Memory B cell (primary cell): ENCODE results near the gene GALNT17.

Experiments used
- ATAC-seq: fragments of 150-1000 bp; cut with Tn5 transposase; 2 replicates; pipeline ENCODE4 v1.10.0; 2021; ENCODE audit warnings: low read depth, mild to moderate bottlenecking, moderate library complexity
- DNase-seq, 2 donors: peaks; one replicate each; pipeline ENCODE4 v3.0.0; 2022; ENCODE audit warnings: low spot score in 2 of 2
- H3K27ac Mint-ChIP-seq: one replicate; pipeline ENCODE4 v1.8.0; 2022; ENCODE audit warnings: mild to moderate bottlenecking, moderate library complexity, mixed read lengths
- H3K27me3 Mint-ChIP-seq: one replicate; pipeline ENCODE4 v1.8.0; 2022; ENCODE audit warnings: mixed read lengths
- H3K36me3 Mint-ChIP-seq: one replicate; pipeline ENCODE4 v1.8.0; 2022; ENCODE audit warnings: mild to moderate bottlenecking, mixed read lengths
- H3K4me1 Mint-ChIP-seq: one replicate; pipeline ENCODE4 v1.8.0; 2022; ENCODE audit warnings: mixed read lengths
- H3K4me3 Mint-ChIP-seq: one replicate; pipeline ENCODE4 v1.8.0; 2022; ENCODE audit warnings: mild to moderate bottlenecking, moderate library complexity, mixed read lengths
- H3K9me3 Mint-ChIP-seq: one replicate; pipeline ENCODE4 v1.8.0; 2022; ENCODE audit warnings: mixed read lengths

GALNT17 gene

DNA sequence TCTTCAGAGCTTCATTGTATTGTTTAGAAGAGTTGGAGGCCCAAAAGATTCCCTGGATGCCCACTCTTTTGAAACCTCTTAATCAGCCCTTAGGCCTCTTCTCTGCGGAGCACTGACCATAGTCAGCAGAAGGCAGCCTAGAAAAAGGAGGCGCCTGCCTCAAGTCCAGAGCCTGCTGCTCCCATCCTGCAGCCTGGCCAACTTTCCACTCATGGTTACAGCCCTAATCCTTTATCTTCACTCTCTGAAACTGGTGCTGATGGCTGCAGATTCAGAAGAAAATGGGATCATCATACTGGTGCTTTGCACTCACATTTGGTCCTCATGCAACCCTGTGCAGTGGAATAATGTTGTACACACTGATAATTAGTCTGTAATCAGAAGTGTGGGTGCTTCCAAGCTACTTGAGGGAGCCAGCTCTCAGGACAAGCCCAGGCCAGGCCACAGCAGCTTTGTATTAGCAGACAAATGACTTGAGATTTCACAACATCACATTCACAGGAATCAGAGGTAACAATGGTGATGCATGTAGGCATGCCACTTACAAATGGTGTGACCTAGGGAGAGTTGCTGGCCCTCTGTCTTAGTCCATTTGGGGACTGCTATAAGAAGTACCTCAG is 272.9 kb downstream of the GALNT17 start:
- Mint-ChIP-seq H3K27me3 (no peaks in the 10 kb centered on the region), H3K27ac (no peak overlapping the region), H3K36me3 (no peaks in the 10 kb centered on the region), H3K9me3 (peaks cover 5% of the 10 kb centered on the region), H3K4me1 (no peaks in the 10 kb centered on the region), H3K4me3 (no peak overlapping the region)
- DNase-seq (no peak), ATAC-seq (no peak)

DNA sequence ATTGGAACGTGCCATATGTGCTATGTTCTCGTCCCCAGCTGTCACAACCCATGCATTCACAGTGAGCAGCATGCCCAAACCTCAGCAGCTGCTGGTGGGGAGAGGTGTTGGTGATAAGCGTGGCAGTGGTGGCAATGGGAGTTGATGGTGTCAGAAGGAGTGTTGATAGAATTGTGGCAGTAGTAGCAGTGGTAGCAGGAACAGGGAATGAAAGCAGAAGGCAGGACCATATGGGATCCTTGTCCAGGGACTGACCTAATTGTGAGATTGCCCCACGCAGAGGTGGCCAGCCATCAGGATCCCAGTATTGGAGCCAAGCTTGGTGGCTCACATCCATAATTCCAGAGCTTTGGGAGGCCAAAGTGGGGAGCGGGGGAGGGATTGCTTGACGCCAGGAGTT is 276.3 kb downstream of the GALNT17 start:
- H3K27me3 Mint-ChIP-seq, result no peaks in the 10 kb centered on the region

DNA sequence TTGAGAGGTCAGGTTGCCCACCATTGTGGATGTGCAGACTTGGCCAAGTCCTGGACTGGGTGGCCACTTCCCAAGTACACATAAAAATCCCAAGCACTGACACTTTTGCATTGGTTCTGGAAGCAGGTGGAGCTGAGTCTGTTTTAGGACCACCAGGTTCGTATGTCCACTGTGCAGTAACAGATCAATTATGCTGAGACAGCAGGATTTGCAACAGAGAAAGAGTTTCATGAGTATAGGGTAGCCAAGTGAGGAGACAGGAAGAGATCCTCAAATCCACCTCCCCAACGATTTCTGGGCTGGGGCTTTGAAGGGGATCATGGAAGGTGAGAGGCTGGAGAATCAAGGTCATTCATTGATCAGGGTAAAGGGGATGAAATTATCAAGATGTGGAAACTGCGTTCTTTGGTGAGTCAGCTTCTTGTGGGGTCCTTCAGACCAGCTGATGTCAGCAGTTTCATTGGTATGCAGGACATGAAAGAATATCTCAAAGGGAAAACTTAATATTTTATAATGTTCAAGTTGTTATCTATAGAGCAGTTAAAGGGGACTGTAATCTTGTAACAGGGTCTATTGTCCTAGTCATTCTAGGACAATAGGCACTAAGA is 277.7 kb downstream of the GALNT17 start:
- no peaks in the 10 kb centered on the region for H3K27me3 Mint-ChIP-seq
- peaks cover 8% of the 10 kb centered on the region for H3K9me3 Mint-ChIP-seq
- ATAC-seq, result no peak
- no peak for DNase-seq
- no peaks in the 10 kb centered on the region for H3K36me3 Mint-ChIP-seq
- H3K4me1 Mint-ChIP-seq, result no peaks in the 10 kb centered on the region
- no peak overlapping the region for H3K4me3 Mint-ChIP-seq
- no peak overlapping the region for H3K27ac Mint-ChIP-seq

More for the DNA sequence above, 276.3 kb downstream of the GALNT17 start:
- Mint-ChIP-seq H3K4me1 (no peaks in the 10 kb centered on the region), H3K9me3 (peaks cover 8% of the 10 kb centered on the region), H3K36me3 (no peaks in the 10 kb centered on the region), H3K4me3 (no peak overlapping the region), H3K27ac (no peak overlapping the region)
- DNase-seq (no peak), ATAC-seq (no peak)

DNA sequence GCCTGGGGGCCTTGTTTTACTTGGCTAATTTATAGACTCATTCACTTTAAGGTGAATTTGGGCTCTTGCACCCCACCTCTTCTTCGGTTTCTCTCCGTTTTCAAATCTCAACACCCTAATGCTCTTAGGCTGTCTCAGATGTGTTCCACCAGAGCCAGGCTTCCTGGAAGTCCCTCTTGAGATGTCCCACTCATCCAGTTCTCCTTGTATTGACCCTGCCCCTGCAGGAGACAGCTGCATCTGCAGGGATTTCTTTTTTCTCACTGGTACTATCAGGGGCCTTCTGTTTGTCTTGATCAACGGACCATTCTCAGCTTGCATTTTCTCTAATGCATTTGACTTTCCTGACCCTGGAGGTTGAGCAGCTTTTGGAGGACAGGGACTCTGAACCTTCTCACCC is 279.5 kb downstream of the GALNT17 start:
- Mint-ChIP-seq H3K9me3 (peaks cover 8% of the 10 kb centered on the region), H3K4me1 (no peaks in the 10 kb centered on the region), H3K36me3 (no peaks in the 10 kb centered on the region), H3K27me3 (no peaks in the 10 kb centered on the region), H3K4me3 (no peak overlapping the region), H3K27ac (no peak overlapping the region)
- ATAC-seq (no peak), DNase-seq (no peak)

DNA sequence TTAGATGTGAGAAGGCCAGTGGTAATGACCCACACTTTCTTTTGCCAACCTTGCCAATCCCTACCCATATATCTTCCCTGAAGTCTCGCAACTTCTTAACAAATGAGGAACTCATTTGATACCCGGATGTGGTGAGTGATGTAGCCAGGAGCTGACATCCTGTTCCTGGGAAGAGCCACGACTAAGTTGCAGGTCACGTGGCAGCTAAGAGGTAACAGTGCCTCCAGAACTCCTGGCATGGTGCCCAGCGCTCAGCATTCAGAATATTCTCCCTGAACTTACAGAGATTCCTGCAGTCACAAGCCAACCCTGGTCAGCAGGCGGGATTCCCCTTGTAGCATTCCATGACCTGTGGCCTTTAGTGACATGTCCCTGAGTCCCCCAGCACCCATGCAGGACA is 282.5 kb downstream of the GALNT17 start:
- no peak for DNase-seq
- Mint-ChIP-seq H3K36me3 (no peaks in the 10 kb centered on the region), H3K27me3 (no peaks in the 10 kb centered on the region), H3K4me3 (no peak overlapping the region), H3K9me3 (peaks cover 9% of the 10 kb centered on the region), H3K4me1 (no peaks in the 10 kb centered on the region), H3K27ac (no peak overlapping the region)
- ATAC-seq, result no peak

DNA sequence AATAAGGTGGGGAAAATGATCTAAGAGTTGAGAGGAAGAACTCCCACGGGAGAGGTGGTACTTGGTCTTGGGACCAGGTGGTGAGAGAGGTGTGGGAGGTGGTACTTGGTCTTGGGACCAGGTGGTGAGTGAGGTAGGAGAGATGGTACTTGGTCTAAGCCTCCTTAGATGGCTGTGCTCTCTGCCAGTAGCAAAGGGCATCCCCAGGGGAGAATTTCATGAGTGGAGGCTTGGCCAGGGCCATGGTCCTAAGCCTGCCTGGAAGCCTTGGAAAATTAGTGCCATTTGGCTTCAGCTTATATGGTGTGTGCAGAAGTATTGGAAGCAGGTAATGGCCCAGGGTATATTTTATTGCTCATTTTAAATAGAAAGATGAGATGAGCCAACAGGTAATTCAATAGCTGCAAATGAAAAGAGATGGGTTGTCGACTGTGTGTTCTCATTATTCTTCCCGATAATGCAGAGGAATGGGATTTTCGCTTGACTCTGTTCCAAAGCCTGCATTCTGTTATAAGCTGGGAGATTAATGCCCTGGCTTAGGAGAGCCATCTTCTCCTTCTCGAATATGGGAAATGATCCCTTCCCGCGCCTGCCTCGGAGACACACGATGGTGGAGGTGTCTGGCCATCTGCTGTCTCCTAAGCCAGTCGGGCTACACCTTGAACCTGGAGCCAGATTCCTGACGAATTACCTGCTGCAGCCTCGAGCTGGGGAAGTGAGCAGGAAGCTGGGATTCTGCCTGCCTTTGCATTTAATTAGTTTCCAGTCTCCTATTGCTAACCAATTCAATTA is 287.8 kb downstream of the GALNT17 start:
- Mint-ChIP-seq H3K4me1 (no peaks in the 10 kb centered on the region), H3K9me3 (peaks cover 5% of the 10 kb centered on the region), H3K4me3 (no peak overlapping the region), H3K27me3 (no peaks in the 10 kb centered on the region), H3K36me3 (no peaks in the 10 kb centered on the region), H3K27ac (no peak overlapping the region)
- DNase-seq (no peak), ATAC-seq (no peak)

DNA sequence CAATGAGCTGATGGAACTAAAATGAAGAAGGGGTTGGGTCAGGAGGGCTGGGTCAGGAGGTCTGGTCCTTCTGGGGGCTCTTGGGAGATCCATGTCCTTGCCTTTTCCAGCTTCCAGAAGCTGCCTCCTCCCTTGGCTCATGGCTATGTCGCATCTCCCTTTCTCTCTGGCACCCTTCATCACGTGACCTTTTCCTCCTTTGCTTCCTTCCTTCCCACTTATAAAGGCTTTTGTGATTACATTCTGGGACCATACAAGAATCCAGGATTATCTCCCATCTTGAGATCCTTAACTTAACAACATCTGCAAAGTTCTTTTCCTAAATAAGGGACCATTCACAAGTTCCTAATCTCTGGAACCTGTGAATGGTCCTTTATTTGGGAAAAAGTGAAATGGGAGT is 290.2 kb downstream of the GALNT17 start:
- no peaks in the 10 kb centered on the region for H3K27me3 Mint-ChIP-seq
- peaks cover 5% of the 10 kb centered on the region for H3K9me3 Mint-ChIP-seq
- ATAC-seq (no peak), DNase-seq (no peak)
- H3K27ac Mint-ChIP-seq, result no peak overlapping the region
- H3K4me1 Mint-ChIP-seq, result no peaks in the 10 kb centered on the region
- H3K36me3 Mint-ChIP-seq, result no peaks in the 10 kb centered on the region
- H3K4me3 Mint-ChIP-seq, result no peak overlapping the region

DNA sequence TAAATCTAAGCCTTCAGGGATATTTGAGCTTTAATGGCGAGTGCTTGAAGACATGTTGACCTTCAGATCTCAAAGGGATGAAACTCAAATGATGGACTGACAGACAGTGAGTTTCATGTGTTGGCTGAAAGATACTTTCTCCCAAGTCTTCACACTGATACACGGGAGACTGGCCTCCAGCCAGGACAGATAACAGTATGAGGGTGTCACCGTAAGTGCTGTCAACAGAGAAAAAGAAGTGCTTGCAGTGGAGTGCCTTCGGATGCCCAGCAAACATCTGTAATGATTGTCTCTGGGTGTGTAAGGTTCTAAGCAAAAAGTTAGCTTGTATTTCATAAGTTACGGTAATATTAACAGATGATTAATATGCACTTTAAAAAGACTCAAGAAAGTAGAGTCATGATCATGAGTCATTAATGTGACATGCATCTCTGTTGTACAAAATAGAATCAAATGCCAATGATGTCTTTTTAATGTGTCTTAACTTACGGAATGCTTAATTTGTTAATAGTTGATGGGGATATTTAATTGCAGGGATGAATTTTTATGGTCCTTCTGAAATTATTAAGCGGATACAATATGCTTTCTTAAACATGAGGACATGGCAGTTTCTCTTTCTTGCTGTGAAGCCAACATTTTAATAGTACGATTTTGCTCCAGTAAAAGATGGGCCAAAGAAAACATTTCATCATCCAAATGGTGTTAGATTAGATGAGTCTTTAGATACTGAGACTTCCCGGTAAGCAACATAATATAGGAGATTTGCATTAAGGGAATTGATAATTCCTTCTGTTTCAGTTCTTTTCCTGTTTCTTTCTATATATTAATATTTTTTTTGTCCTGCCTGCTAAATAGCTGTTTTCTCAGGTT is 292.5 kb downstream of the GALNT17 start:
- DNase-seq (no peak), ATAC-seq (no peak)
- Mint-ChIP-seq H3K9me3 (peaks cover 2% of the 10 kb centered on the region), H3K4me1 (no peaks in the 10 kb centered on the region), H3K27me3 (no peaks in the 10 kb centered on the region), H3K4me3 (no peak overlapping the region), H3K27ac (no peak overlapping the region), H3K36me3 (no peaks in the 10 kb centered on the region)

DNA sequence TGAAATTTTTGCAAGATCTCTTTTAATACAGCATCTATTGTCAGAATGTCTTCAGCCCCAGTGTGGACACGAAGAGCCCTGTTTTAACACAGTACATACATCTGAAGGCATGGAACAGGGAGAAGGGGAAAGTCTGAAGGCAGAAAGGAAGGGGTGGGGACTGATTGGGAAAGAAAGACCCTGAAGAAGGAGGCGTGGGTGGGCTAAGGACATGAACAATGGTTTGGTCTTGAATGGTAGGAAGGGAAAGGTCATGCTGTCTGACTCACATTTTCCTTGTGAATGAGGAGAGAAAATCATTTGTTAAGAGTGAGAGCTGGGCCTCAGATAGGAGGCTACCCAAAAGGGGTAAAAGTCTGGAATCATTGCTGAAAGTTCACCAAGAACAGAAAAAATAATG is 297.1 kb downstream of the GALNT17 start:
- H3K9me3 Mint-ChIP-seq, result no peaks in the 10 kb centered on the region
- no peak overlapping the region for H3K27ac Mint-ChIP-seq
- H3K36me3 Mint-ChIP-seq, result no peaks in the 10 kb centered on the region
- H3K4me1 Mint-ChIP-seq, result no peaks in the 10 kb centered on the region
- H3K4me3 Mint-ChIP-seq, result no peak overlapping the region
- DNase-seq (no peak), ATAC-seq (no peak)
- no peaks in the 10 kb centered on the region for H3K27me3 Mint-ChIP-seq

DNA sequence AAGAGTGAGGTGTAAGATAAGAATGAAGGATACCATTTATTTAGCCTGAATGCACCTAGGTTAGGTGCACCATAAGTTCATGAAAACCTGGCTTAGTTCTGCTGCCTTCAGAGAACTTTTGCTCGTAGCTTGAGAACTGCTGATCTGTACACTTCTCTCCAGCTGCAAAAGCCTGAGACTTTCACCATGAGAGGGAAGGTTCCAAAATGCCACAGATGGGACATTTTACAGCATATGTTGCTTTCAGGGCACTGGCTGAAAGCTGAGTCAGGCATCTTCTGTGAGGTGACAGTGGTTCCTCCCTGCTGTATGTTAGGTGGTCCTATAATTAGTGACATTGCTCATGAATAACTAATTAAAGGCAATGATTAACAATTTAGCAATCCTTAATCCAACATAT is 298.3 kb downstream of the GALNT17 start:
- DNase-seq, result no peak
- no peaks in the 10 kb centered on the region for H3K4me1 Mint-ChIP-seq
- no peak for ATAC-seq
- no peaks in the 10 kb centered on the region for H3K27me3 Mint-ChIP-seq
- H3K27ac Mint-ChIP-seq, result no peak overlapping the region
- no peak overlapping the region for H3K4me3 Mint-ChIP-seq
- no peaks in the 10 kb centered on the region for H3K36me3 Mint-ChIP-seq
- no peaks in the 10 kb centered on the region for H3K9me3 Mint-ChIP-seq

DNA sequence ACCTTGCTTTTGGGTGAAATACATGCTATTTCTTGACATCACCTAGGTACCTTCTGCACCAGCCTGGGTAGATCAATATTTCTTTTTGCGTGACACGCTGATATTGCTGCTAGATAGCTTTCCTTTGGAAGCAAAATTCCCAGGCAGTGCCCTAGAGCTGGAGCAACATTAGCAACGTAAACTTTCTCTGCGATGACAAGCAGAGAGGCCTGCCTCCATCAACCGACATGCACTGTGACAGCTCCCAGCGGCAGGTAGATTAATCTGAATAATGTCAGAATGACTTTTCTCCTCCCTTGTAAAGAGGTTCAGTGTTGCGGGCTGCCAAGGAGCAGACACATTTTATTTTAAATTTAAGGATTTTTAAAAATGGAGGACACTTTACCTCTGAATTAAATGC is 307.4 kb downstream of the GALNT17 start:
- no peak for ATAC-seq
- Mint-ChIP-seq H3K4me1 (no peaks in the 10 kb centered on the region), H3K9me3 (peaks cover 6% of the 10 kb centered on the region), H3K27me3 (no peaks in the 10 kb centered on the region), H3K36me3 (no peaks in the 10 kb centered on the region), H3K4me3 (no peak overlapping the region), H3K27ac (no peak overlapping the region)
- no peak for DNase-seq

DNA sequence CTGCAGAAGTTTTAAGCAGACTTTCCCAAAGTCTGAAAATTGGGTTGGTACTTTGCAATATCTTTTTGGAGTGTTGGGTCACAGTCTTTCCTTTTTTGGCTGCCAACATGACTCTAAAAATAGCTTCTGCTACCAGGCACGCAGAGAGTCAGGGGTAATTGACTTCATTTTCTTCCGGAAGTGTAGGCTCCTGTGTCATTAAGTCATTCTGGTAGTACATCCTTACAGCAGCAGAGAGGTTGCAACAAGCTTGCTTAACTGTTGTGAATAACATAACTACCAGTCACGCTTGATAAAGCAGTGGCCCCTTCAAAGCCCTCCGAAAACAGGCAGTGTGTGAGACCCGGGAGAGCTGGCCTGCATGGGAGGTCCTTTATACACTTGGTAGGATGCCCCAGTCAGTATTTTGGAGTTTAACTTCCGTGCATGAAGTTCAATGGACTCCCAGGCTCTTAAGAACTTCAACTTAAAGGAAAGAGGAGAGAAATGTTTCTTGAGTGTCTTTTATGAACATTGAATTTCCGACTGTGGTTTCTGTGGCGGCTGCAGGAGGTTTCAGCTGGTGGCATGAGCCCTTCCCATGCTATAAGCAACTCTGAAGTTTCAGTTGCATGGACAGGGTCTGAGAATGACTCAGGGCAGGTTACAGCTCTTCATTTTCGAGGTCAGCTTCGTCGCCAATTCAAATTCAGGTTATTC is 310.7 kb downstream of the GALNT17 start:
- ATAC-seq, result no peak
- Mint-ChIP-seq H3K9me3 (peaks cover 10% of the 10 kb centered on the region), H3K4me1 (no peaks in the 10 kb centered on the region), H3K27ac (no peak overlapping the region), H3K36me3 (no peaks in the 10 kb centered on the region), H3K4me3 (no peak overlapping the region), H3K27me3 (no peaks in the 10 kb centered on the region)
- no peak for DNase-seq

DNA sequence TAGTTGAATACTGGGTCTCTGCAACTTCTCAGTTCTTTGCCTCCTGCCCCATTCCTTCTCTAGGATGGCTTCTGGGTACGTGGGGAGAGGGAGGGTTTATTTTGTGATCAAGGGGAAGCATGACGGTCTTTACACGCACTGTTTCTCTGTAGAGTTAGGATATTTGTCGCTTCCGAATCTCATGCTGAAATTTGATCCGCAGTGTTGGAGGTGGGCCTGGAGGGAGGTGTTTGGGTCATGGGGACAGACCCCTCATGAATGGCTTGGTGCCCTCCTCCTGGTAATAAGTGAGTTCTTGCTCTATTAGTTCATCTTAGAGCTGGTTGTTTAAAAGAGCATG is 311.2 kb downstream of the GALNT17 start:
- DNase-seq (no peak), ATAC-seq (no peak)
- Mint-ChIP-seq H3K4me1 (no peaks in the 10 kb centered on the region), H3K9me3 (peaks cover 14% of the 10 kb centered on the region), H3K4me3 (no peak overlapping the region), H3K27me3 (no peaks in the 10 kb centered on the region), H3K27ac (no peak overlapping the region), H3K36me3 (no peaks in the 10 kb centered on the region)

DNA sequence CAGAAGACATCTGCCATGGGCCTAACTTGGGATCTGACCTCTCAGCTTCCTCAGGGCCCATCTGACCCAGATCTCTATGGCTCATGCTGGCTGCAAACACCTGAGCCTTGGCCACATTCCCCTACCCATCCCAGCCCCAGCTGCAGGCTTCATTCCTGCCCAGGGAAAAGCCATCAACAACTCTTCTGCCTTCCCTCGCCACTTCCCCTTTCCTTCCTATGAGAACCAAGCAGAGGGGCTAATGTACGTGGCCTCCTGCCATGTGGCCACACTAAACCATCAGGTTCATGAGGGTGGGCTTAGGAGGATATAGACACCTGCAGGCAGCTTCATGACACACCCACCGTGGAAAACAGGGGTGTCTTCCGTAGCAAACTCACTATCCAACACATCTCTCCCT is 312.2 kb downstream of the GALNT17 start:
- Mint-ChIP-seq H3K36me3 (no peaks in the 10 kb centered on the region), H3K4me1 (no peaks in the 10 kb centered on the region), H3K27me3 (no peaks in the 10 kb centered on the region), H3K9me3 (peaks cover 12% of the 10 kb centered on the region), H3K4me3 (no peak overlapping the region), H3K27ac (no peak overlapping the region)
- no peak for DNase-seq
- no peak for ATAC-seq
